ENCODE data around the gene HDAC9. TPM values are rescaled to one million over a fixed set of nuclear protein-coding genes. Genes with fewer than 3 reads are reported as not detected.

HDAC9 gene
- total RNA-seq, 1 experiment from 2014 or later = 7.7 TPM

- H3K79me1 ChIP-seq (ENCODE audit: insufficient read depth, low read depth, low read length, poor library complexity, severe bottlenecking) = no peaks in the 10 kb centered on the region
- H3K27ac Mint-ChIP-seq = no peak overlapping the region; a peak in 1 of 7 replicates
- H2BK120ac ChIP-seq (ENCODE audit: low read depth, low read length, poor library complexity, severe bottlenecking) = no peak overlapping the region
Observed at GRCh38 chr7:18702071-18702829, 206.7 kb downstream of the HDAC9 start.

More at GRCh38 chr7:18702071-18702829, 206.7 kb downstream of the HDAC9 start:
- Histone ChIP-seq H2BK12ac (ENCODE audit: insufficient read length, low read depth, low read length) (no peak overlapping the region), H2AFZ (ENCODE audit: low read length) (no peak overlapping the region), H3K27ac (ENCODE audit: insufficient read length, low read depth, low read length) (no peak overlapping the region), H4K91ac (ENCODE audit: insufficient read length, low read depth, low read length) (no peak overlapping the region), H2AK5ac (ENCODE audit: insufficient read length, low read length) (no peak overlapping the region), H3K4me1 (ENCODE audit: insufficient read depth, low read length) (no peaks in the 10 kb centered on the region), H2BK20ac (ENCODE audit: low read depth, low read length, poor library complexity, severe bottlenecking) (no peak overlapping the region), H3T11ph (ENCODE audit: low read length) (no peak overlapping the region), H2BK15ac (ENCODE audit: low read depth, low read length) (no peak overlapping the region), H3K4me2 (ENCODE audit: insufficient read depth, insufficient read length, low read length) (no peak overlapping the region), H3K56ac (ENCODE audit: insufficient read length, low read depth, low read length) (no peak overlapping the region), H3K9me3 (ENCODE audit: control insufficient read depth, low read depth, low read length) (no peaks in the 10 kb centered on the region), H3K4ac (ENCODE audit: low read depth, low read length) (no peak overlapping the region), H3K23ac (ENCODE audit: insufficient read length, low read depth, low read length) (no peak overlapping the region), H4K5ac (ENCODE audit: insufficient read length, low read depth, low read length) (no peak overlapping the region), H3K9ac (ENCODE audit: extremely low read depth, insufficient read length, low read length) (no peak overlapping the region), H4K20me1 (ENCODE audit: control insufficient read depth, insufficient read depth, insufficient read length) (no peaks in the 10 kb centered on the region), H3K79me2 (ENCODE audit: insufficient read depth, low read length) (no peaks in the 10 kb centered on the region), H3K14ac (ENCODE audit: insufficient read depth, low read length) (no peak overlapping the region), H3K18ac (ENCODE audit: insufficient read length, low read depth, low read length) (no peak overlapping the region), H3K23me2 (ENCODE audit: insufficient read length, low read depth, low read length, poor library complexity, severe bottlenecking) (no peaks in the 10 kb centered on the region), H2BK5ac (ENCODE audit: insufficient read length, low read length) (no peak overlapping the region), H4K8ac (replicated peaks; ENCODE audit: insufficient read length, low read depth, low read length) (no peak overlapping the region), H3K27me3 (ENCODE audit: insufficient read depth, low read length) (no peaks in the 10 kb centered on the region)
- no peaks in the 10 kb centered on the region for H3K36me3 Mint-ChIP-seq (ENCODE audit: insufficient read depth in 1 of 3, low read depth in 3 of 3)
- no peaks in the 10 kb centered on the region for H3K4me1 Mint-ChIP-seq
- no peaks in the 10 kb centered on the region for H3K9me3 Mint-ChIP-seq
- no peaks in the 10 kb centered on the region for H3K27me3 Mint-ChIP-seq (ENCODE audit: low read depth)
- no CpG with 5 or more reads among the region's 17 CpGs for WGBS (ENCODE audit: extremely low coverage, insufficient read length, low lambda C conversion rate)
- no peak overlapping the region for H3K4me3 Mint-ChIP-seq
- no peak for DNase-seq
- TF ChIP-seq CTCF (conservative IDR thresholded peaks at IDR 0.05) = no peak

All from H9 (cell line).